GM23338 (cell line): Measurements from ENCODE around the gene JMJD7. TPM values are rescaled to one million over a fixed set of nuclear protein-coding genes. Genes with fewer than 3 reads are reported as not detected.

ENCODE experiments used
- ATAC-seq: fragments of 200-7000 bp; cut with Tn5 transposase; 3 replicates; pipeline ENCODE4 v1.9.1; 2020
- DNase-seq: peaks from one replicate; pipeline ENCODE4 v3.0.0-alpha.2; 2015; ENCODE audit warnings: low spot score
- H2AFZ ChIP-seq: fragments of 200-600 bp; sonication (generic); 2 replicates; pipeline ENCODE4 v1.8.0; 2016; ENCODE audit warnings: antibody characterized with exemption, mild to moderate bottlenecking, moderate library complexity
- H3F3A ChIP-seq: fragments of 200-600 bp; sonication (generic); replicated peaks from 2 replicates; pipeline ENCODE4 v1.8.0; 2017; ENCODE audit warnings: antibody characterized with exemption, mixed run types, low read depth
- H3K27ac ChIP-seq: fragments of 200-600 bp; sonication (generic); 2 replicates; pipeline ENCODE4 v1.6.1; 2016; ENCODE audit warnings: low read depth
- H3K27me3 ChIP-seq: fragments of 200-600 bp; sonication (generic); 2 replicates; pipeline ENCODE4 v1.8.0; 2016; ENCODE audit warnings: mild to moderate bottlenecking, mixed run types, moderate library complexity; ENCODE audit not compliant: insufficient read depth
- H3K36me3 ChIP-seq: fragments of 200-600 bp; sonication (generic); 2 replicates; pipeline ENCODE4 v1.8.0; 2016; ENCODE audit warnings: mild to moderate bottlenecking; ENCODE audit not compliant: insufficient read depth
- H3K4me1 ChIP-seq: fragments of 200-600 bp; sonication (generic); 2 replicates; pipeline ENCODE4 v1.8.0; 2016; ENCODE audit warnings: mild to moderate bottlenecking, moderate library complexity; ENCODE audit not compliant: insufficient read depth
- H3K4me2 ChIP-seq: fragments of 200-600 bp; sonication (generic); 2 replicates; pipeline ENCODE4 v1.7.1; 2017; ENCODE audit warnings: mixed run types
- H3K4me3 ChIP-seq: fragments of 200-600 bp; sonication (generic); 2 replicates; pipeline ENCODE4 v1.6.1; 2016; ENCODE audit warnings: mixed run types
- H3K79me2 ChIP-seq: fragments of 200-600 bp; sonication (generic); replicated peaks from 2 replicates; pipeline ENCODE4 v1.8.0; 2017; ENCODE audit warnings: mild to moderate bottlenecking; ENCODE audit not compliant: insufficient read depth
- H3K9me2 ChIP-seq: fragments of 200-600 bp; sonication (generic); 2 replicates; pipeline ENCODE4 v1.8.0; 2017; ENCODE audit not compliant: insufficient read depth
- H4K20me1 ChIP-seq: fragments of 200-600 bp; sonication (generic); replicated peaks from 2 replicates; pipeline ENCODE4 v1.8.0; 2017; ENCODE audit warnings: mild to moderate bottlenecking; ENCODE audit not compliant: insufficient read depth
- H3K27ac Mint-ChIP-seq: 2 replicates; pipeline ENCODE4 v1.8.0; 2020; ENCODE audit warnings: inconsistent platforms, mild to moderate bottlenecking, moderate library complexity, mixed read lengths
- H3K27me3 Mint-ChIP-seq: 3 replicates; pipeline ENCODE4 v1.8.0; 2022; ENCODE audit warnings: low read depth, mild to moderate bottlenecking, moderate library complexity, mixed read lengths, inconsistent platforms; ENCODE audit not compliant: insufficient read depth, poor library complexity
- H3K36me3 Mint-ChIP-seq: 3 replicates; pipeline ENCODE4 v1.8.0; 2021; ENCODE audit warnings: low read depth, mild to moderate bottlenecking, inconsistent platforms, moderate library complexity, mixed read lengths
- H3K4me1 Mint-ChIP-seq: 3 replicates; pipeline ENCODE4 v1.8.0; 2020; ENCODE audit warnings: mild to moderate bottlenecking, inconsistent platforms, mixed read lengths
- H3K4me3 Mint-ChIP-seq: 3 replicates; pipeline ENCODE4 v1.8.0; 2021; ENCODE audit warnings: moderate library complexity, mild to moderate bottlenecking, inconsistent platforms, mixed read lengths
- H3K9me3 Mint-ChIP-seq: 3 replicates; pipeline ENCODE4 v1.8.0; 2020; ENCODE audit warnings: moderate library complexity, mild to moderate bottlenecking, inconsistent platforms, mixed read lengths
- EZH2 ChIP-seq: fragments of 200-600 bp; sonication (generic); IDR thresholded peaks from one replicate; pipeline ENCODE4 v1.8.0; 2017; ENCODE audit warnings: antibody characterized with exemption, mild to moderate bottlenecking, low read depth; ENCODE audit not compliant: unreplicated experiment
- EZH2phosphoT487 ChIP-seq: fragments of 200-600 bp; sonication (generic); IDR thresholded peaks from one replicate; pipeline ENCODE4 v1.8.1; 2018; ENCODE audit warnings: antibody characterized with exemption; ENCODE audit not compliant: unreplicated experiment
- NANOG ChIP-seq: IDR thresholded peaks from 2 replicates; pipeline ENCODE4 v1.6.1; 2016; ENCODE audit warnings: antibody characterized with exemption, borderline replicate concordance
- POLR2AphosphoS5 ChIP-seq: IDR thresholded peaks from 2 replicates; pipeline ENCODE4 v1.6.1; 2016; ENCODE audit warnings: antibody characterized with exemption, low read depth
- STAT1 ChIP-seq: IDR thresholded peaks from one replicate; pipeline ENCODE4 v1.6.1; 2016; ENCODE audit warnings: antibody characterized with exemption; ENCODE audit not compliant: unreplicated experiment
- ZNF114 ChIP-seq: fragments of 250-450 bp; sonication (Bioruptor Pico); IDR thresholded peaks from 2 replicates; pipeline ENCODE4 v1.5.0; 2020; ENCODE audit warnings: mild to moderate bottlenecking, moderate library complexity
- ZNF331 ChIP-seq: fragments of 250-450 bp; sonication (Bioruptor Pico); IDR thresholded peaks from 2 replicates; pipeline ENCODE4 v1.5.0; 2020; ENCODE audit warnings: low read depth, mild to moderate bottlenecking, moderate library complexity
- polyA plus RNA-seq: library from polyadenylated mRNA; unstranded; fragments of >200 nt; fragmentation: Nextera tagmentation; extraction: Ambion mirVana; gene quantifications from 2 replicates; pipeline ENCODE4 v1.2.1, GENCODE V29; 2016
- total RNA-seq: library from RNA; depleted of rRNA; stranded (reverse); fragments of >200 nt; shearing (Covaris generic); gene quantifications from 2 replicates; pipeline ENCODE4 v1.2.3, GENCODE V29; 2014
- TF ChIP-seq, protein P1 (sequence below), 2 experiments: fragments of 200-600 bp in 1 of 2; sonication (generic) in 1 of 2; conservative IDR thresholded peaks; 2 replicates each; pipeline versions ENCODE4 v1.5.1 to v1.6.1; 2016 to 2017; ENCODE audit warnings: antibody characterized with exemption in 2 of 2, low read depth in 2 of 2, mild to moderate bottlenecking in 2 of 2, moderate library complexity in 1 of 2
- TF ChIP-seq, protein P2 (sequence below): fragments of 250-450 bp; sonication (Bioruptor Pico); IDR thresholded peaks from 2 replicates; pipeline ENCODE4 v1.5.0; 2020; ENCODE audit warnings: mild to moderate bottlenecking, moderate library complexity
- TF ChIP-seq, protein P3 (sequence below): IDR thresholded peaks from one replicate; pipeline ENCODE4 v1.6.1; 2018; ENCODE audit warnings: antibody characterized with exemption; ENCODE audit not compliant: unreplicated experiment

Gene JMJD7
- total and polyA plus RNA-seq, 2 experiments from 2014 or later, result 8.5 to 9.2 TPM

GRCh38 chr15:41847981-41848380, 20.1 kb downstream of the JMJD7 start:
- peaks cover 5% of the 10 kb centered on the region for H3K27me3 Mint-ChIP-seq
- no peak overlapping the region for H3K4me2 ChIP-seq
- H3F3A ChIP-seq, result no peaks in the 10 kb centered on the region
- H3K4me3 Mint-ChIP-seq, result no peak overlapping the region
- ATAC-seq (no peak), DNase-seq (no peak)
- H3K36me3 ChIP-seq, result no peaks in the 10 kb centered on the region
- no peaks in the 10 kb centered on the region for H3K4me1 ChIP-seq
- H2AFZ ChIP-seq, result no peak overlapping the region
- no peaks in the 10 kb centered on the region for H3K9me2 ChIP-seq
- H3K79me2 ChIP-seq, result no peaks in the 10 kb centered on the region
- H3K27me3 ChIP-seq, result no peaks in the 10 kb centered on the region
- H3K27ac ChIP-seq, result no peak overlapping the region
- H3K4me1 Mint-ChIP-seq, result no peaks in the 10 kb centered on the region
- no peaks in the 10 kb centered on the region; the same call in 2 of the 3 replicates for H3K9me3 Mint-ChIP-seq
- H4K20me1 ChIP-seq, result no peaks in the 10 kb centered on the region
- TF ChIP-seq EZH2, result no peak
- TF ChIP-seq EZH2phosphoT487, result no peak
- TF ChIP-seq, protein P1, sequence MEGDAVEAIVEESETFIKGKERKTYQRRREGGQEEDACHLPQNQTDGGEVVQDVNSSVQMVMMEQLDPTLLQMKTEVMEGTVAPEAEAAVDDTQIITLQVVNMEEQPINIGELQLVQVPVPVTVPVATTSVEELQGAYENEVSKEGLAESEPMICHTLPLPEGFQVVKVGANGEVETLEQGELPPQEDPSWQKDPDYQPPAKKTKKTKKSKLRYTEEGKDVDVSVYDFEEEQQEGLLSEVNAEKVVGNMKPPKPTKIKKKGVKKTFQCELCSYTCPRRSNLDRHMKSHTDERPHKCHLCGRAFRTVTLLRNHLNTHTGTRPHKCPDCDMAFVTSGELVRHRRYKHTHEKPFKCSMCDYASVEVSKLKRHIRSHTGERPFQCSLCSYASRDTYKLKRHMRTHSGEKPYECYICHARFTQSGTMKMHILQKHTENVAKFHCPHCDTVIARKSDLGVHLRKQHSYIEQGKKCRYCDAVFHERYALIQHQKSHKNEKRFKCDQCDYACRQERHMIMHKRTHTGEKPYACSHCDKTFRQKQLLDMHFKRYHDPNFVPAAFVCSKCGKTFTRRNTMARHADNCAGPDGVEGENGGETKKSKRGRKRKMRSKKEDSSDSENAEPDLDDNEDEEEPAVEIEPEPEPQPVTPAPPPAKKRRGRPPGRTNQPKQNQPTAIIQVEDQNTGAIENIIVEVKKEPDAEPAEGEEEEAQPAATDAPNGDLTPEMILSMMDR (conservative IDR thresholded peaks at IDR 0.05; ENCODE audit: low read depth in 2 of 2), result no peak
- no peak for TF ChIP-seq POLR2AphosphoS5
- no peak for TF ChIP-seq ZNF331 (CRISPR knock-in tag)
- TF ChIP-seq NANOG, result no peak
- no peak for TF ChIP-seq STAT1
- H3K4me3 ChIP-seq, result no peak overlapping the region
- no peak overlapping the region for H3K27ac Mint-ChIP-seq
- no peaks in the 10 kb centered on the region; the same call in 2 of the 3 replicates for H3K36me3 Mint-ChIP-seq

DNA sequence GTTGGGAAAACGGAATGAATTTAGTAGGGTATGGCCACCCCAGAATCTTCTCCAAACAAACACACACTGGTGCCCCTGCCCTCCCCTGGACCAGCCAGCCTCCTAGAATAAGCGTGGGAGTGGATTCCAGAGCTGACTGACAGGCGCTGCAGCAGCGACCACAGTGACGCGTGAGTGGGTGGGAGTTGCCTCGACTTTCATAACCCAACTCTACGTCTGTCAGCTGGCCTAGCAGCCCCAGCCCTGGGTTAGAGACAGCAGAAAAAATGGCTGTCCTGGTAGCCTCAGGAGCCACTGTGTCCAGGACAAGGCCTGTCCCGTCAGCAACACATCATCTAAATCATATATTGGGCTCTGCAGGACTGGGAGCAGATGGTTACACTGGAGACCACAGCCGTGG, 20.7 kb downstream of the JMJD7 start:
- Histone ChIP-seq H3F3A (no peaks in the 10 kb centered on the region), H3K79me2 (no peaks in the 10 kb centered on the region), H3K4me1 (no peaks in the 10 kb centered on the region), H4K20me1 (no peaks in the 10 kb centered on the region), H2AFZ (no peak overlapping the region), H3K27ac (no peak overlapping the region), H3K36me3 (no peaks in the 10 kb centered on the region), H3K4me3 (no peak overlapping the region), H3K27me3 (no peaks in the 10 kb centered on the region), H3K9me2 (no peaks in the 10 kb centered on the region), H3K4me2 (no peak overlapping the region)
- Mint-ChIP-seq H3K27ac (no peak overlapping the region; the same call in 1 of the 2 replicates), H3K36me3 (no peaks in the 10 kb centered on the region; the same call in 2 of the 3 replicates), H3K27me3 (peaks cover 5% of the 10 kb centered on the region), H3K4me3 (no peak overlapping the region), H3K4me1 (no peaks in the 10 kb centered on the region), H3K9me3 (no peaks in the 10 kb centered on the region; the same call in 2 of the 3 replicates)
- no peak for DNase-seq
- ATAC-seq, result no peak
- TF ChIP-seq ZNF114 (CRISPR knock-in tag) (no peak), NANOG (no peak), STAT1 (no peak), ZNF331 (CRISPR knock-in tag) (no peak)
- TF ChIP-seq, protein P2, sequence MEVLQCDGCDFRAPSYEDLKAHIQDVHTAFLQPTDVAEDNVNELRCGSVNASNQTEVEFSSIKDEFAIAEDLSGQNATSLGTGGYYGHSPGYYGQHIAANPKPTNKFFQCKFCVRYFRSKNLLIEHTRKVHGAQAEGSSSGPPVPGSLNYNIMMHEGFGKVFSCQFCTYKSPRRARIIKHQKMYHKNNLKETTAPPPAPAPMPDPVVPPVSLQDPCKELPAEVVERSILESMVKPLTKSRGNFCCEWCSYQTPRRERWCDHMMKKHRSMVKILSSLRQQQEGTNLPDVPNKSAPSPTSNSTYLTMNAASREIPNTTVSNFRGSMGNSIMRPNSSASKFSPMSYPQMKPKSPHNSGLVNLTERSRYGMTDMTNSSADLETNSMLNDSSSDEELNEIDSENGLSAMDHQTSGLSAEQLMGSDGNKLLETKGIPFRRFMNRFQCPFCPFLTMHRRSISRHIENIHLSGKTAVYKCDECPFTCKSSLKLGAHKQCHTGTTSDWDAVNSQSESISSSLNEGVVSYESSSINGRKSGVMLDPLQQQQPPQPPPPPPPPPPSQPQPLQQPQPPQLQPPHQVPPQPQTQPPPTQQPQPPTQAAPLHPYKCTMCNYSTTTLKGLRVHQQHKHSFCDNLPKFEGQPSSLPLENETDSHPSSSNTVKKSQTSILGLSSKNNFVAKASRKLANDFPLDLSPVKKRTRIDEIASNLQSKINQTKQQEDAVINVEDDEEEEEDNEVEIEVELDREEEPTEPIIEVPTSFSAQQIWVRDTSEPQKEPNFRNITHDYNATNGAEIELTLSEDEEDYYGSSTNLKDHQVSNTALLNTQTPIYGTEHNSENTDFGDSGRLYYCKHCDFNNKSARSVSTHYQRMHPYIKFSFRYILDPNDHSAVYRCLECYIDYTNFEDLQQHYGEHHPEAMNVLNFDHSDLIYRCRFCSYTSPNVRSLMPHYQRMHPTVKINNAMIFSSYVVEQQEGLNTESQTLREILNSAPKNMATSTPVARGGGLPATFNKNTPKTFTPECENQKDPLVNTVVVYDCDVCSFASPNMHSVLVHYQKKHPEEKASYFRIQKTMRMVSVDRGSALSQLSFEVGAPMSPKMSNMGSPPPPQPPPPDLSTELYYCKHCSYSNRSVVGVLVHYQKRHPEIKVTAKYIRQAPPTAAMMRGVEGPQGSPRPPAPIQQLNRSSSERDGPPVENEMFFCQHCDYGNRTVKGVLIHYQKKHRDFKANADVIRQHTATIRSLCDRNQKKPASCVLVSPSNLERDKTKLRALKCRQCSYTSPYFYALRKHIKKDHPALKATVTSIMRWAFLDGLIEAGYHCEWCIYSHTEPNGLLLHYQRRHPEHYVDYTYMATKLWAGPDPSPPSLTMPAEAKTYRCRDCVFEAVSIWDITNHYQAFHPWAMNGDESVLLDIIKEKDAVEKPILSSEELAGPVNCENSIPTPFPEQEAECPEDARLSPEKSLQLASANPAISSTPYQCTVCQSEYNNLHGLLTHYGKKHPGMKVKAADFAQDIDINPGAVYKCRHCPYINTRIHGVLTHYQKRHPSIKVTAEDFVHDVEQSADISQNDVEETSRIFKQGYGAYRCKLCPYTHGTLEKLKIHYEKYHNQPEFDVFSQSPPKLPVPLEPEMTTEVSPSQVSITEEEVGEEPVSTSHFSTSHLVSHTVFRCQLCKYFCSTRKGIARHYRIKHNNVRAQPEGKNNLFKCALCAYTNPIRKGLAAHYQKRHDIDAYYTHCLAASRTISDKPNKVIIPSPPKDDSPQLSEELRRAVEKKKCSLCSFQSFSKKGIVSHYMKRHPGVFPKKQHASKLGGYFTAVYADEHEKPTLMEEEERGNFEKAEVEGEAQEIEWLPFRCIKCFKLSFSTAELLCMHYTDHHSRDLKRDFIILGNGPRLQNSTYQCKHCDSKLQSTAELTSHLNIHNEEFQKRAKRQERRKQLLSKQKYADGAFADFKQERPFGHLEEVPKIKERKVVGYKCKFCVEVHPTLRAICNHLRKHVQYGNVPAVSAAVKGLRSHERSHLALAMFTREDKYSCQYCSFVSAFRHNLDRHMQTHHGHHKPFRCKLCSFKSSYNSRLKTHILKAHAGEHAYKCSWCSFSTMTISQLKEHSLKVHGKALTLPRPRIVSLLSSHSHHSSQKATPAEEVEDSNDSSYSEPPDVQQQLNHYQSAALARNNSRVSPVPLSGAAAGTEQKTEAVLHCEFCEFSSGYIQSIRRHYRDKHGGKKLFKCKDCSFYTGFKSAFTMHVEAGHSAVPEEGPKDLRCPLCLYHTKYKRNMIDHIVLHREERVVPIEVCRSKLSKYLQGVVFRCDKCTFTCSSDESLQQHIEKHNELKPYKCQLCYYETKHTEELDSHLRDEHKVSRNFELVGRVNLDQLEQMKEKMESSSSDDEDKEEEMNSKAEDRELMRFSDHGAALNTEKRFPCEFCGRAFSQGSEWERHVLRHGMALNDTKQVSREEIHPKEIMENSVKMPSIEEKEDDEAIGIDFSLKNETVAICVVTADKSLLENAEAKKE, result no peak
- TF ChIP-seq, protein P3, sequence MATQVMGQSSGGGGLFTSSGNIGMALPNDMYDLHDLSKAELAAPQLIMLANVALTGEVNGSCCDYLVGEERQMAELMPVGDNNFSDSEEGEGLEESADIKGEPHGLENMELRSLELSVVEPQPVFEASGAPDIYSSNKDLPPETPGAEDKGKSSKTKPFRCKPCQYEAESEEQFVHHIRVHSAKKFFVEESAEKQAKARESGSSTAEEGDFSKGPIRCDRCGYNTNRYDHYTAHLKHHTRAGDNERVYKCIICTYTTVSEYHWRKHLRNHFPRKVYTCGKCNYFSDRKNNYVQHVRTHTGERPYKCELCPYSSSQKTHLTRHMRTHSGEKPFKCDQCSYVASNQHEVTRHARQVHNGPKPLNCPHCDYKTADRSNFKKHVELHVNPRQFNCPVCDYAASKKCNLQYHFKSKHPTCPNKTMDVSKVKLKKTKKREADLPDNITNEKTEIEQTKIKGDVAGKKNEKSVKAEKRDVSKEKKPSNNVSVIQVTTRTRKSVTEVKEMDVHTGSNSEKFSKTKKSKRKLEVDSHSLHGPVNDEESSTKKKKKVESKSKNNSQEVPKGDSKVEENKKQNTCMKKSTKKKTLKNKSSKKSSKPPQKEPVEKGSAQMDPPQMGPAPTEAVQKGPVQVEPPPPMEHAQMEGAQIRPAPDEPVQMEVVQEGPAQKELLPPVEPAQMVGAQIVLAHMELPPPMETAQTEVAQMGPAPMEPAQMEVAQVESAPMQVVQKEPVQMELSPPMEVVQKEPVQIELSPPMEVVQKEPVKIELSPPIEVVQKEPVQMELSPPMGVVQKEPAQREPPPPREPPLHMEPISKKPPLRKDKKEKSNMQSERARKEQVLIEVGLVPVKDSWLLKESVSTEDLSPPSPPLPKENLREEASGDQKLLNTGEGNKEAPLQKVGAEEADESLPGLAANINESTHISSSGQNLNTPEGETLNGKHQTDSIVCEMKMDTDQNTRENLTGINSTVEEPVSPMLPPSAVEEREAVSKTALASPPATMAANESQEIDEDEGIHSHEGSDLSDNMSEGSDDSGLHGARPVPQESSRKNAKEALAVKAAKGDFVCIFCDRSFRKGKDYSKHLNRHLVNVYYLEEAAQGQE, result no peak
